Astrocyte (in vitro differentiated cells and primary cell): ENCODE results near the gene RAX. TPM values are rescaled to one million over a fixed set of nuclear protein-coding genes. Genes with fewer than 3 reads are reported as not detected.

Experiments
- DNase-seq: peaks from one replicate; pipeline ENCODE4 v3.0.0-alpha.2; 2010; ENCODE audit warnings: low read depth
- FAIRE-seq: peaks from 2 replicates; lab custom pipeline; 2011; peaks lifted over from hg19 to GRCh38; lab: Jason Lieb, UNC
- H2AFZ ChIP-seq: 2 replicates; pipeline ENCODE4 v1.6.0; 2012; ENCODE audit warnings: low read depth, low read length, inconsistent platforms
- H3K27ac ChIP-seq: 2 replicates; pipeline ENCODE4 v1.5.1; 2011; ENCODE audit warnings: low read depth, low read length, inconsistent platforms
- H3K27me3 ChIP-seq: 2 replicates; pipeline ENCODE4 v1.6.0; 2011; ENCODE audit warnings: low read length, inconsistent platforms; ENCODE audit not compliant: insufficient read depth
- H3K36me3 ChIP-seq: 2 replicates; pipeline ENCODE4 v1.5.1; 2011; ENCODE audit warnings: low read length, inconsistent platforms; ENCODE audit not compliant: insufficient read depth
- H3K4me1 ChIP-seq: 2 replicates; pipeline ENCODE4 v1.5.1; 2011; ENCODE audit warnings: low read length, inconsistent platforms; ENCODE audit not compliant: insufficient read depth
- H3K4me2 ChIP-seq: 2 replicates; pipeline ENCODE4 v1.6.0; 2012; ENCODE audit warnings: low read length, inconsistent platforms
- H3K4me3 ChIP-seq: 2 replicates; pipeline ENCODE4 v1.5.1; 2011; ENCODE audit warnings: low read depth, mild to moderate bottlenecking, low read length, inconsistent platforms; ENCODE audit not compliant: insufficient read depth
- H3K79me2 ChIP-seq: 2 replicates; pipeline ENCODE4 v1.6.0; 2012; ENCODE audit warnings: mild to moderate bottlenecking, low read length, inconsistent platforms; ENCODE audit not compliant: insufficient read depth
- H3K9ac ChIP-seq: 2 replicates; pipeline ENCODE4 v1.6.0; 2012; ENCODE audit warnings: mild to moderate bottlenecking, low read length, inconsistent platforms
- H3K9me3 ChIP-seq: 2 replicates; pipeline ENCODE4 v1.5.1; 2012; ENCODE audit warnings: low read depth, mild to moderate bottlenecking, low read length, inconsistent platforms; ENCODE audit not compliant: insufficient read depth
- H4K20me1 ChIP-seq: 2 replicates; pipeline ENCODE4 v1.6.0; 2012; ENCODE audit warnings: low read length, inconsistent platforms; ENCODE audit not compliant: insufficient read depth
- H3K27ac Mint-ChIP-seq: one replicate; pipeline ENCODE4 v1.8.0; 2021; ENCODE audit warnings: mild to moderate bottlenecking, mixed read lengths; ENCODE audit not compliant: unreplicated experiment
- H3K27me3 Mint-ChIP-seq: one replicate; pipeline ENCODE4 v1.8.0; 2021; ENCODE audit warnings: low read depth, mixed read lengths; ENCODE audit not compliant: unreplicated experiment
- H3K36me3 Mint-ChIP-seq: one replicate; pipeline ENCODE4 v1.8.0; 2021; ENCODE audit warnings: low read depth, mixed read lengths; ENCODE audit not compliant: unreplicated experiment
- H3K4me1 Mint-ChIP-seq: one replicate; pipeline ENCODE4 v1.8.0; 2021; ENCODE audit warnings: low read depth, mixed read lengths; ENCODE audit not compliant: unreplicated experiment
- H3K4me3 Mint-ChIP-seq: one replicate; pipeline ENCODE4 v1.8.0; 2021; ENCODE audit warnings: mild to moderate bottlenecking, moderate library complexity, mixed read lengths; ENCODE audit not compliant: unreplicated experiment
- H3K9me3 Mint-ChIP-seq: one replicate; pipeline ENCODE4 v1.8.0; 2021; ENCODE audit warnings: mild to moderate bottlenecking, mixed read lengths; ENCODE audit not compliant: unreplicated experiment
- CTCF ChIP-seq: IDR thresholded peaks from 2 replicates; pipeline ENCODE4 v1.5.1; 2011; ENCODE audit warnings: low read depth, mild to moderate bottlenecking, inconsistent platforms, low read length, moderate library complexity; ENCODE audit not compliant: insufficient read depth
- EZH2 ChIP-seq: IDR thresholded peaks from 2 replicates; pipeline ENCODE4 v1.6.1; 2012; ENCODE audit warnings: mild to moderate bottlenecking, low read length, inconsistent platforms; ENCODE audit not compliant: insufficient read depth
- total RNA-seq: library from RNA; stranded (reverse); gene quantifications from 2 replicates; pipeline ENCODE4 v1.2.1, GENCODE V29; 2021

The RAX gene
- total RNA-seq, 1 donor from 2014 or later: not detected

- no peaks in the 10 kb centered on the region for H3K36me3 ChIP-seq
- no peaks in the 10 kb centered on the region for H4K20me1 ChIP-seq
- no peak overlapping the region for H3K27ac ChIP-seq
- Mint-ChIP-seq H3K9me3 (no peaks in the 10 kb centered on the region), H3K27me3 (peaks cover 63% of the 10 kb centered on the region), H3K4me3 (no peak overlapping the region), H3K27ac (no peak overlapping the region), H3K36me3 (no peaks in the 10 kb centered on the region), H3K4me1 (peaks cover 3% of the 10 kb centered on the region)
- no peaks in the 10 kb centered on the region for H3K79me2 ChIP-seq
- DNase-seq: no peak
- no peak overlapping the region for H2AFZ ChIP-seq
- no peak for TF ChIP-seq EZH2
- peaks cover 52% of the 10 kb centered on the region for H3K27me3 ChIP-seq
- H3K9ac ChIP-seq: no peak overlapping the region
- no peaks in the 10 kb centered on the region for H3K4me1 ChIP-seq
- H3K4me3 ChIP-seq: no peak overlapping the region
- H3K4me2 ChIP-seq: no peak overlapping the region
- H3K9me3 ChIP-seq: no peaks in the 10 kb centered on the region
- FAIRE-seq: no peak
Measured at GRCh38 chr18:59306640-59307039, 33.4 kb upstream of the RAX start.

DNA sequence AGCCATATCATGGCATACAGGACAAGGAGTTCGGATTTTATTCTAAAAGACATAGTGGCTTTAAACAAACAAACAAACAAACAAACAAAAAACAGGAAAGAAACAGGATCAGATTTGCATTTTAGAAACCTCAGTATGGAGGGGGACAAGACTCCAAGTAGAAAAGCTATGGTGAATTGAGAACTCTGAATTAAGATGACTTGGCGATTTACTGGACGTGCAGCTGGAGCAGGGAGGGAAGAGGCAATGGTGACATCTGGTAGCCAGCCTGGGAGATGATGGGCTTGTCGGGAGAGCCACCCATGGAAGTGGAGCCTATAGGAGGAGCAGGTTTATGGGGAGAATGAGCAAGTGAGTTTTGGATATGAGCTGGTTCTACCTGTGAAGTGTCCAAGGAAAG lies 32.0 kb upstream of the RAX start:
- Mint-ChIP-seq H3K27me3 (peaks cover 57% of the 10 kb centered on the region), H3K36me3 (no peaks in the 10 kb centered on the region), H3K27ac (no peak overlapping the region), H3K4me1 (no peaks in the 10 kb centered on the region), H3K4me3 (no peak overlapping the region), H3K9me3 (no peaks in the 10 kb centered on the region)
- no peak overlapping the region for H3K4me3 ChIP-seq
- H3K27me3 ChIP-seq: peaks cover 44% of the 10 kb centered on the region
- DNase-seq: no peak
- no peaks in the 10 kb centered on the region for H3K4me1 ChIP-seq
- H4K20me1 ChIP-seq: no peaks in the 10 kb centered on the region
- no peak overlapping the region for H3K27ac ChIP-seq
- TF ChIP-seq CTCF: no peak
- no peak for TF ChIP-seq EZH2
- H2AFZ ChIP-seq: no peak overlapping the region
- H3K9ac ChIP-seq: no peak overlapping the region
- no peaks in the 10 kb centered on the region for H3K36me3 ChIP-seq
- no peaks in the 10 kb centered on the region for H3K9me3 ChIP-seq
- H3K4me2 ChIP-seq: no peak overlapping the region
- H3K79me2 ChIP-seq: no peaks in the 10 kb centered on the region
- no peak for FAIRE-seq

- no peaks in the 10 kb centered on the region for H4K20me1 ChIP-seq
- H3K27me3 ChIP-seq: peaks cover 41% of the 10 kb centered on the region
- DNase-seq: no peak
- no peak overlapping the region for H3K4me2 ChIP-seq
- no peaks in the 10 kb centered on the region for H3K4me1 ChIP-seq
- no peak overlapping the region for H3K27ac ChIP-seq
- no peaks in the 10 kb centered on the region for H3K4me1 Mint-ChIP-seq
- no peaks in the 10 kb centered on the region for H3K36me3 ChIP-seq
- no peak for FAIRE-seq
- no peak for TF ChIP-seq EZH2
- TF ChIP-seq CTCF: no peak
- H3K27ac Mint-ChIP-seq: no peak overlapping the region
- H3K27me3 Mint-ChIP-seq: peaks cover 56% of the 10 kb centered on the region
- no peaks in the 10 kb centered on the region for H3K9me3 ChIP-seq
- no peak overlapping the region for H2AFZ ChIP-seq
- no peak overlapping the region for H3K4me3 Mint-ChIP-seq
- H3K36me3 Mint-ChIP-seq: no peaks in the 10 kb centered on the region
- no peak overlapping the region for H3K9ac ChIP-seq
- no peaks in the 10 kb centered on the region for H3K79me2 ChIP-seq
- H3K4me3 ChIP-seq: no peak overlapping the region
- H3K9me3 Mint-ChIP-seq: no peaks in the 10 kb centered on the region
Measured at GRCh38 chr18:59303656-59304195, 30.5 kb upstream of the RAX start.
